Umbilical cord (tissue), 2 donors: ENCODE measurements around the gene KBTBD2. TPM values are rescaled to one million over a fixed set of nuclear protein-coding genes. Genes with fewer than 3 reads are reported as not detected.
A peak's percentile ranks its signal among the peaks of the same experiment; 100 is the strongest.
"Not testable (repeated sequence)": the region's sequence is repeated elsewhere in the genome, so short reads cannot be mapped to it uniquely, and the experiment has no call there.

Experiments
- DNase-seq: peaks from one replicate; pipeline ENCODE4 v3.0.0-alpha.2; 2015; ENCODE audit warnings: low spot score
- total RNA-seq: library from RNA; depleted of rRNA; stranded (reverse); fragments of >200 nt; gene quantifications from one replicate; pipeline ENCODE4 v1.2.3, GENCODE V29; 2014; ENCODE audit warnings: low replicate concordance; ENCODE audit not compliant: insufficient read depth

Gene KBTBD2
- total RNA-seq: 74.6 TPM

DNA sequence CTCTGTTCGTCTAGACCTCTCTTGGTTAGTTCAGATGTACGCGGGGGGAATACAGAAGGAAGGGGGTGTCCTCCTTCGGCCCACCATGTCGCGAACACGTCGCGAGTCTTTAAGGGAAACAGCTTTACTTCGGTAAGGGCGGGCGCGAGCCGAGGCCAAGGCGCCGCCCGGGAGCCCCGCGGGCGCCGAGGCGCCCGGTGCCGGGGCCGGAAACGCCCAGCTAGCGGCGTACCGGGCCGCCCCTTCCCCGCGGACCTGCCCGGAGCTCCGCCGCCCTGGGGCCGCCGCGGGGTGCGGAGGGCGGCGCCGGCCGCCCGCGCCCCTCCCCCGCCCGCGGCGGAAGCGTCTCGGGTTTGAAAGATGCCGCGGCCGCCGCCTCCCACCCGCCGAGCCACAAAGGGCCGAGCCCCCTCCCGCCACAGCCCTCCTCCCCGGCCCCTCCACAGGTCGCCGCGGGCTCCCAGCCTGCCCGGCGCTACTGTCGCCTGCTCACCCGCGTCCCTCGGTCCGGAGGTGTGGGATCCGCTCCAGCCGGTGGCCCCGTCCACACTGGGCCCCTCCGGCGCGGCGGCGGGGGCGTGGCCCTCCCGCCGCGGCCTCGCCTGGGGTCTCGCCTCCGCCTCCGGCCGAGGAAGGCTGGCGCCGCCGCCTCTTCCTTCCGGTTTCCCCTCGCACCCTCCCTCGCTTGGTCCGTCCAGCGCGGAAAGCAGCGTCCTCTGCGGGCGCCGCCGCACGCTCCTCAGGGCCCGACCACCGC is at the start of gene KBTBD2:
KBTBD2 (minus strand) TSS at position 718 of the 757 bp plus-strand sequence. CDS start 12,156 bp downstream, outside the sequence.
- DNase-seq: peak; percentile 91

- DNase-seq: no peak
Observed at GRCh38 chr7:32941181-32941580, 49.6 kb upstream of the KBTBD2 start.

- peak; percentile 42 for DNase-seq
Observed at GRCh38 chr7:32937344-32938174, 46.0 kb upstream of the KBTBD2 start.

GRCh38 chr7:32936689-32937088 is 45.1 kb upstream of the KBTBD2 start:
- no peak for DNase-seq

- DNase-seq: no peak
Observed at GRCh38 chr7:32935558-32935957, 44.0 kb upstream of the KBTBD2 start.

- DNase-seq: no peak
Observed at GRCh38 chr7:32930378-32930777, 38.8 kb upstream of the KBTBD2 start.

GRCh38 chr7:32929430-32930143 is 38.0 kb upstream of the KBTBD2 start:
- DNase-seq: no peak

GRCh38 chr7:32928785-32929298 is 37.3 kb upstream of the KBTBD2 start:
- DNase-seq: no peak

GRCh38 chr7:32921896-32922295 is 30.3 kb upstream of the KBTBD2 start:
- DNase-seq: no peak

GRCh38 chr7:32916994-32917393 is 25.4 kb upstream of the KBTBD2 start:
- DNase-seq: not testable (repeated sequence)

GRCh38 chr7:32916006-32916405 is 24.4 kb upstream of the KBTBD2 start:
- DNase-seq: no peak

- DNase-seq: no peak
Observed at GRCh38 chr7:32915041-32915536, 23.5 kb upstream of the KBTBD2 start.

DNA sequence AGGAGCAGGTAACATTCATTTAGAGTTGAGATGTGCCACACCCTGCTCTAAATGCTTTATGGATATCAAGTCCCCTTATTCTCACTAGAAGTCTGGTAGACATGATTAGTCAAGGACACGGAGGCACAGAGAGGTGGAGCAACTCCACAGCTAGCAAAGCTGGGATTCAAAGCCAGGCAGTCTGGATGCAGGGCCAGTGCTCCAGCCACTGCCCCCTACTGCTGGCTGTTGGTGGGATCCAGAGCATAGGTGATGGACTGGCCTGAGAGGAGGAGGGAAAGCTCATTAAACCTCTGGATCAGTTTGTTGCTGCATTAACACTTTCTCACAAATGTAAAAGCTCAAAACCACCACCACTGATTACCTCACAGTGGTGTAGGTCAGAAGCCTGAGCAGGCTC is 22.6 kb upstream of the KBTBD2 start:
- DNase-seq: no peak

GRCh38 chr7:32910195-32910594 is 18.6 kb upstream of the KBTBD2 start:
- DNase-seq: no peak

- peak; percentile 66 for DNase-seq
Observed at GRCh38 chr7:32905175-32905662, 13.7 kb upstream of the KBTBD2 start.

DNA sequence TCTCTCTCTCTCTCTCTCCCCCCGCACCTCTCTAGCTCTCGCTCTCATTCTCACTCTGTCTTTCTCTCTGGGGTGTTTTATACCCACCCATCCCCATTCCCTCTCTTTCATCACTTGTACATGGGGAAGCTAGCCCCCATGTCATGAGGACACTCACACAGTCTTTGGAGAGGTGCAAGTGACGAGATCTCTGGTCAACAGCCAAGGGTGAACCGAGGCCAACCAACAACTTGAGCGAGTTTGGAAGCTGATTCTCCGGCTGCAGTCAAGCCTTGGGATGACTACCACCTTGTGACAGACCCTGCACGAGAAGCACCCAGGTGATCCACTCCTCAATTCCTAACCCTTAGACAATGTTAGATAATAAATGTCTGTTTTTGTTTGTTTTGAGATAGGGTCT is 10.1 kb upstream of the KBTBD2 start:
- no peak for DNase-seq

DNA sequence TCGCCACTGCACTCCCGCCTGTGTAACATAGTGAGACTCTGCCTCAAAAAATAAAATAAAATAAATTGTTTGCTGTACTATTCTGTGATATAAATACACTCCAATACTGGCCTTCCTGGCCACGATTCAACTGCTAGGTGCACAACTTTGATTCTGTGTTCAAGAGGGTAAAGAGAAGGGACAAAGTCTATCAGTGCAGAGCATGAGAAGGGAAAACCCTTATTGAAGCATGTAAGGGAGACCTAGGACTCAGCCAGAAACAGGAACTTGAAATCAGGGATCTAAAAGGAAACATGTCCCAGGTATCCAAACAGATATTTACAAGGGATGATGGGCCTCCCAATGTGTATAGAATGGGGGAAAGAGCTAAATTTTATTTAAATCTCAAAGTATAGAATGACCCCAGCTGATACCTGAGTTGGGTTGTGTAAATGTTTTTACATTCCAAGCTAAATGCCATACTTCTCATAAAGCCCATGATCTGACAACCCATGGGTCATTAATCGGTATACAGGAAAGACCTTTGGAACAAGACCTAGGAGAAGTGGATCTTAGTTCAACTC is 9.0 kb upstream of the KBTBD2 start:
- DNase-seq: no peak

DNA sequence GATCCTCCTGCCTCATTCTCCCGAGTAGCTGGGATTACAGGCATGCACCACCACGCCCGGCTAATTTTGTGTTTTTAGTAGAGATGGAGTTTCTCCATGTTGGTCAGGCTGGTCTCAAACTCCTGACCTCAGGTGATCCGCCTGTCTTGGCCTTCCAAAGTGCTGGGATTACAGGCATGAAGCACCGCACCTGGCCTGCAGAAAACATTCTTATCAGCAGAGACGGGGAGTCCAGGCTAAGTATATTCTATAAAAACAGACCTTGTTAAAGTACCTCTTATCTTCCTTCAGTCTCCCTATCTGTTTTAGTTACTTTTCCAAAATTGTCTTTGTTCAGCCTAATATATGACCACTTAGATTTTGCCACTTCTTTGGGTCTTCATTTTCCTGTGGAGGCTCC is 5.8 kb upstream of the KBTBD2 start:
- not testable (repeated sequence) for DNase-seq

DNA sequence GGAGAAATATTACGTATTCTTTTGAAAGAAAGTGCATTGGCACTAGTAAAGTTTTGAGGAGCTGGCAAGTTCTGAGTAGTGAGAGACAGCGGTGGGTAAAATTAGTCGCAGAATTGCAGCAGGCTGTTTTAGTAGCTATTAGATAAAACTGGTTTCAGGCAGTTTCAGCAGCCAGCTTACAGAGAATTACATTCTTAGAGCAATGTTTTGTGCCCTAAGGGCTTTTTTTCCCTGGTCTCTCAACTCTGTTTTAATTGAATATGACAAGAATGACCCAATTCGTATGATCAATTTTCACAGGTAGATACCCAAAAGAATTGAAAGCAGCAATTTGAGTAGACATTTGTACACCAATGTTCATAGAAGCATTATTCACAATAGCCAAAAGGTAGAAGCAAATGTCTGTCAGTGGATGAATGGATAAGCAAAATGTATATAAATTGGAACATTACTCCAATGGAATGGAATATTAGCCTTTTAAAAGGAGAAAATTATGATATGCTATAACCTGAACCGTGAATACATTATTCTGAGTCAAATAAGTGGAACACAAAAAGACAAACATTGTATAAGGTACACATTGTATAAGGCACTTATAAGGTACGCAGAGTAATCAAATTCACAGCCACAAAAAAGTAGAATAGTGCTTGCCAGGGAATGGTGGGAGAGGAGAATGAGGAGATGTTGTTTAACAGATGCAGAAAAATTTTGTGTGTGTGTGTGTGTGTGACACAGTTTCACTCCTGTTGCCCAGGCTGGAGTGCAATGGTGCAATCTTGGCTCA is 5.2 kb upstream of the KBTBD2 start:
- DNase-seq: no peak

DNA sequence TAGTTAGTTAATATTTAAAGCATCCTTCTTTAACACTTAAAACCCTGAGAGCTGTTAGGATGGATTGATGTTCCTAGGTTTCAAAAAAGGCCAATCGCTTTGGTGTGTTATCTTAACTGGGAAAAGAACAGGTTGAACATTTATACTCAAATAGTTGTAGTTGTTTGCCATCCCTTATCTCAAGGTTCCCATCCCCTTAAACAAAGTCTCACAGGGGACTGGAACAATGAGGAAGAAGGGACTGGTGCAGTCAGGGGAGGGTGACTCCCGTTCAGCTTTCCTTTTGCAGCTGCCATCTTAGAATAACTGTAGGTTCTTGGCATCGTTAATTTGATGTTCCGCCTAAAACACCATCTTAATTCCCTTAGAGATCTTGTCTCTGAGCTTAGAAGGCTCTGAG is 2.6 kb upstream of the KBTBD2 start:
- DNase-seq: no peak
